ENCODE data around the gene ATP1A4. TPM values are rescaled to one million over a fixed set of nuclear protein-coding genes. Genes with fewer than 3 reads are reported as not detected.

The ATP1A4 gene
- total RNA-seq, 1 donor from 2014 or later = not detected

GRCh38 chr1:160166166-160166868, 14.9 kb downstream of the ATP1A4 start:
- Mint-ChIP-seq H3K36me3 (ENCODE audit: low read depth) (no peaks in the 10 kb centered on the region), H3K9me3 (no peaks in the 10 kb centered on the region), H3K27me3 (no peaks in the 10 kb centered on the region), H3K4me3 (no peak overlapping the region), H3K4me1 (peaks cover 16% of the 10 kb centered on the region), H3K27ac (no peak overlapping the region)
- ChIA-PET CTCF (no interaction called here), POLR2A (no interaction called here)
- TF ChIP-seq CTCF (IDR thresholded peaks at IDR 0.05) = no peak
- DNase-seq = no peak
- intact Hi-C loops (cut with micrococcal nuclease) = loop anchor here (5.0 kb wide), 1 partner anchor 44 kb away; no protein-coding TSS in a partner anchor
- ATAC-seq (ENCODE audit: low read depth) = no peak

- no peak for TF ChIP-seq CTCF (IDR thresholded peaks at IDR 0.05)
These were observed 15.7 kb downstream of the ATP1A4 start for GRCh38 chr1:160167056-160167455.

GRCh38 chr1:160167580-160167979, 16.2 kb downstream of the ATP1A4 start:
- DNase-seq (no peak), ATAC-seq (ENCODE audit: low read depth) (no peak)
- no peak for TF ChIP-seq CTCF (IDR thresholded peaks at IDR 0.05)
- Mint-ChIP-seq H3K4me1 (peaks cover 13% of the 10 kb centered on the region), H3K27me3 (no peaks in the 10 kb centered on the region), H3K9me3 (no peaks in the 10 kb centered on the region), H3K36me3 (ENCODE audit: low read depth) (no peaks in the 10 kb centered on the region), H3K27ac (no peak overlapping the region), H3K4me3 (no peak overlapping the region)
- intact Hi-C loops (cut with micrococcal nuclease) = loop anchor here (5.0 kb wide), 1 partner anchor 45 kb away; no protein-coding TSS in a partner anchor
- ChIA-PET CTCF (no interaction called here), POLR2A (no interaction called here)

More at GRCh38 chr1:160167056-160167455, 15.7 kb downstream of the ATP1A4 start:
- DNase-seq (no peak), ATAC-seq (ENCODE audit: low read depth) (no peak)
- no peak overlapping the region for H3K4me3 Mint-ChIP-seq
- H3K36me3 Mint-ChIP-seq (ENCODE audit: low read depth) = no peaks in the 10 kb centered on the region
- no peaks in the 10 kb centered on the region for H3K27me3 Mint-ChIP-seq
- no peak overlapping the region for H3K27ac Mint-ChIP-seq
- H3K4me1 Mint-ChIP-seq = peaks cover 16% of the 10 kb centered on the region
- intact Hi-C loops (cut with micrococcal nuclease) = loop anchor here (5.0 kb wide), 1 partner anchor 45 kb away; no protein-coding TSS in a partner anchor
- no peaks in the 10 kb centered on the region for H3K9me3 Mint-ChIP-seq
- POLR2A ChIA-PET = no interaction called here
- CTCF ChIA-PET = no interaction called here

GRCh38 chr1:160168016-160168415, 16.6 kb downstream of the ATP1A4 start:
- no peaks in the 10 kb centered on the region for H3K27me3 Mint-ChIP-seq
- H3K9me3 Mint-ChIP-seq = no peaks in the 10 kb centered on the region
- ATAC-seq (ENCODE audit: low read depth) (no peak), DNase-seq (no peak)
- H3K27ac Mint-ChIP-seq = no peak overlapping the region
- intact Hi-C loops (cut with micrococcal nuclease) = loop anchor here (5.0 kb wide), 1 partner anchor 46 kb away; no protein-coding TSS in a partner anchor
- H3K4me1 Mint-ChIP-seq = peaks cover 13% of the 10 kb centered on the region
- H3K4me3 Mint-ChIP-seq = no peak overlapping the region
- no peak for TF ChIP-seq CTCF (IDR thresholded peaks at IDR 0.05)
- ChIA-PET POLR2A (no interaction called here), CTCF (no interaction called here)
- H3K36me3 Mint-ChIP-seq (ENCODE audit: low read depth) = no peaks in the 10 kb centered on the region

GRCh38 chr1:160168609-160169369, 17.4 kb downstream of the ATP1A4 start:
- intact Hi-C loops (cut with micrococcal nuclease) = loop anchor here (5.0 kb wide), 1 partner anchor 46 kb away; no protein-coding TSS in a partner anchor
- TF ChIP-seq CTCF (IDR thresholded peaks at IDR 0.05) = no peak

More at GRCh38 chr1:160168609-160169369, 17.4 kb downstream of the ATP1A4 start:
- Mint-ChIP-seq H3K36me3 (ENCODE audit: low read depth) (no peaks in the 10 kb centered on the region), H3K4me1 (peaks cover 13% of the 10 kb centered on the region), H3K4me3 (no peak overlapping the region), H3K27me3 (peaks cover 2% of the 10 kb centered on the region), H3K27ac (peak overlapping the region; percentile 47), H3K9me3 (no peaks in the 10 kb centered on the region)
- ChIA-PET CTCF (interaction anchor here (0.8 to 1.2 kb wide), 3 partner anchors 25 to 84 kb away, joined by 3 to 4 read pairs (median 3); no protein-coding TSS in a partner anchor), POLR2A (no interaction called here)
- DNase-seq (no peak), ATAC-seq (ENCODE audit: low read depth) (no peak)

Data from activated B cell treated with CpG ODN at 0.5 μM for 24 hours (primary cell).